ENCODE results near the gene URGCP.

URGCP gene

DNA sequence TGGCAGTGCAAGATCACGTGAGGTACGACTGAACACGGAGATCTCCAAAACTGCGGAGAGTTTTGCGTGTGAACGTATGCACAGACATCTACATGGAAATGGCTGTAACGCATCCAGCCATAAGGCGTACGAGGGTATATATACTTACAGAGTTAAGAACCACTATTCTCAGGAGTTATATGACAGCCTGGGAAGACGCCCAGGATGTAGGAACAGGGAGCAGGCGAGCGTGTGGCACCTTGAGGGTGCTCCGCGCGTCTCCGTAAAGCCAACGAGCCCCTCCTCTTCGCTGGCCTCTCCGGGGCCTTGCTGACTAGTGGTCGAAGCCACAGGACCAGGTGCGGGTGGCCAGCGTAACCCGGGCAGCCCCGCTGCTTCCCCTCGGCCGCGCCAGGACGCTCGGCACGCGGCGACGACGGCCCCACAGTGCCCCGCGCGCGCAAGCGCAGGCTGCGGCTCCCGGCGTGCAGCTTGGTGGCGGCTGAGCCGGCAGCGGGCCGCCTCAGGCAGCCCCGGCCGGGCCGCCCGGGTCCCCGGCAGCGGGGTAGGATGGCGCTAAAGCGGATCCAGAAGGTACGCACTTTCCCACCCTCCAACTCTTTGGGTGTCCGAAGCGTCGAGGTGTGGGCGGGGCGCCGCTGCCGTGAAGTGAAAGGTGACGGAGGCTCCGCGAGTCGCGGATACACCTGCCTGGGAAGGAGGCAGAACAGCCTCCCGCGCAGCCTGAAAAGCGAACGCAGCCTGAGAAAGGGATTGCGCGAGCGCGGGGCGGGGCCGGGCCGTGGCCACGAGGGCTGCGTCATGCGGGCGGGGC is 19.8 kb upstream of the URGCP start, which contains the start of gene UBE2D4:
UBE2D4 (plus strand) TSS at position 453 of the 814 bp plus-strand sequence; CDS start at position 550, 97 bp downstream.
- Histone ChIP-seq H3K4me2 (ENCODE audit: low read length) (peak within 1 kb of the TSS; percentile 88), H2BK12ac (ENCODE audit: low read length) (no peak within 1 kb of the TSS), H2BK120ac (ENCODE audit: insufficient read depth, low read length, poor library complexity) (peak within 1 kb of the TSS; percentile 31), H2AK5ac (ENCODE audit: low read length) (no peak within 1 kb of the TSS), H2AFZ (ENCODE audit: insufficient read depth, low read length, poor library complexity) (peak within 1 kb of the TSS; percentile 89), H3K79me1 (ENCODE audit: low read length) (peaks cover 2% of the 10 kb centered on the region), H3K79me2 (ENCODE audit: control insufficient read depth, insufficient read depth, low read length, poor library complexity) (peaks cover 2% of the 10 kb centered on the region), H4K91ac (ENCODE audit: low read depth, low read length) (peak within 1 kb of the TSS; percentile 31), H2BK5ac (ENCODE audit: low read depth, low read length, poor library complexity) (no peak within 1 kb of the TSS), H3K27ac (ENCODE audit: low read depth, low read length) (peak within 1 kb of the TSS; percentile 30), H3K23ac (ENCODE audit: low read length) (no peak within 1 kb of the TSS), H4K12ac (ENCODE audit: low read depth, low read length) (peak within 1 kb of the TSS; percentile 68), H3K14ac (ENCODE audit: low read length) (peak within 1 kb of the TSS; percentile 18), H3K4me3 (ENCODE audit: low read depth, low read length) (peak within 1 kb of the TSS; percentile 75), H3K9ac (ENCODE audit: low read length) (peak within 1 kb of the TSS; percentile 59), H3K4ac (ENCODE audit: low read depth, low read length) (no peak within 1 kb of the TSS), H3K9me3 (ENCODE audit: insufficient read depth, low read depth, low read length) (peaks cover 2% of the 10 kb centered on the region), H3K36me3 (ENCODE audit: control insufficient read depth in 1 of 2, insufficient read depth in 2 of 2, low read length in 2 of 2) (no peaks in the 10 kb centered on the region), H3K18ac (ENCODE audit: low read length) (peak within 1 kb of the TSS; percentile 20), H3K27me3 (ENCODE audit: insufficient read depth, low read length) (no peaks in the 10 kb centered on the region), H4K8ac (ENCODE audit: low read depth, low read length) (peak within 1 kb of the TSS; percentile 78), H3K4me1 (ENCODE audit: control insufficient read depth in 1 of 2, insufficient read depth in 2 of 2, low read length in 2 of 2) (peaks cover 4% of the 10 kb centered on the region in 2 experiments)
- DNase-seq, result peak; percentile 86 to 90
- WGBS (ENCODE audit: extremely low coverage, insufficient coverage, insufficient read length), result no CpG with 5 or more reads among the region's 82 CpGs

DNA sequence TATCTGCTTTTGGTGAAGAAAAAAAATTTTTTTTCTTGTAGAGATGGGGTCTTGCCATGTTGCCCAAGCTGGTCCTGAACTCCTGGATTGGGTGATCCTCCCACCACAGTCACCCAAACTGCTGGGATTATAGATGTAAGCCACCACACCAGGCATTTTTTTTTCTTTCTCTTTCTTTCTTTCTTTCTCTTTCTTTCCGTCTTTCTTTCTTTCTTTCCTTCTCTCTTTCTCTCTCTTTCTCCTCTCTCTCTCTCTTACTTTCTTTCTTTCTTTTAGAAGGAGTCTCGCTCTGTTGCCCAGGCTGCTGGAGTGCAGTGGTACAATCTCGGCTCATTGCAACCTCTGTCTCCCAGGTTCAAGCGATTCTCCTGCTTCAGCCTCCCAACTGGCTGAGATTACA is 16.3 kb upstream of the URGCP start:
- no peak overlapping the region for H2AK5ac ChIP-seq (ENCODE audit: low read length)
- H3K14ac ChIP-seq (ENCODE audit: low read length), result no peak overlapping the region
- no peak overlapping the region for H2AFZ ChIP-seq (ENCODE audit: insufficient read depth, low read length, poor library complexity)
- DNase-seq, result no peak
- H3K23ac ChIP-seq (ENCODE audit: low read length), result no peak overlapping the region
- H3K4me3 ChIP-seq (ENCODE audit: low read depth, low read length), result no peak overlapping the region
- H2BK120ac ChIP-seq (ENCODE audit: insufficient read depth, low read length, poor library complexity), result no peak overlapping the region
- no peak overlapping the region for H4K91ac ChIP-seq (ENCODE audit: low read depth, low read length)
- no peak overlapping the region for H3K18ac ChIP-seq (ENCODE audit: low read length)
- peaks cover 2% of the 10 kb centered on the region for H3K79me1 ChIP-seq (ENCODE audit: low read length)
- H4K12ac ChIP-seq (ENCODE audit: low read depth, low read length), result no peak overlapping the region
- peaks cover 2% of the 10 kb centered on the region for H3K79me2 ChIP-seq (ENCODE audit: control insufficient read depth, insufficient read depth, low read length, poor library complexity)
- H3K27ac ChIP-seq (ENCODE audit: low read depth, low read length), result no peak overlapping the region
- no peaks in the 10 kb centered on the region for H3K36me3 ChIP-seq (ENCODE audit: control insufficient read depth in 1 of 2, insufficient read depth in 2 of 2, low read length in 2 of 2)
- H3K4me2 ChIP-seq (ENCODE audit: low read length), result no peak overlapping the region
- H3K4me1 ChIP-seq (ENCODE audit: control insufficient read depth in 1 of 2, insufficient read depth in 2 of 2, low read length in 2 of 2), result peaks cover 4% of the 10 kb centered on the region in 2 experiments
- WGBS (ENCODE audit: extremely low coverage, insufficient coverage, insufficient read length), result no CpG with 5 or more reads among the region's 4 CpGs
- H2BK12ac ChIP-seq (ENCODE audit: low read length), result no peak overlapping the region
- no peaks in the 10 kb centered on the region for H3K9me3 ChIP-seq (ENCODE audit: insufficient read depth, low read depth, low read length)
- H3K9ac ChIP-seq (ENCODE audit: low read length), result no peak overlapping the region
- no peak overlapping the region for H4K8ac ChIP-seq (ENCODE audit: low read depth, low read length)
- H3K27me3 ChIP-seq (ENCODE audit: insufficient read depth, low read length), result no peaks in the 10 kb centered on the region
- no peak overlapping the region for H3K4ac ChIP-seq (ENCODE audit: low read depth, low read length)
- no peak overlapping the region for H2BK5ac ChIP-seq (ENCODE audit: low read depth, low read length, poor library complexity)

DNA sequence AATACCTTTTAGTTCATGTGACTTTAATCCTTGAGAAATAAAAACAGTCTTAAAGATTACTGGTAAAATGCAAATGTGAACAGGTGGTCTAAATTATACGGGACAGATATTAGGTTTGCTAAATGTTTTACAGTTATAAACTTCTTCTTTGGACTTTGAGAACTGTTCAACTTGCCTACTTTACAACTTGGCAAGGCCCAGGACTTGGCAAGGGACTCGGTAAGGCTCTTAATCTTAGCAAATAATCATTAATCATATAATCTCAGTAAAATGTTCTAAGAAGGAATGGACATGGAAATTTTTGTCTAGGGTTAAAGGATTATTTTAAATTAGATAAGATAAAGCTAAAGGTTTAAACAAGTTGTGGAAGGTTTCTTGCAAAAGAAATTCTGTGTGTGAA is 15.0 kb upstream of the URGCP start:
- no CpG with 5 or more reads among the region's 2 CpGs for WGBS (ENCODE audit: extremely low coverage, insufficient coverage, insufficient read length)
- no peak overlapping the region for H2AK5ac ChIP-seq (ENCODE audit: low read length)
- DNase-seq, result no peak
- H3K36me3 ChIP-seq (ENCODE audit: control insufficient read depth in 1 of 2, insufficient read depth in 2 of 2, low read length in 2 of 2), result no peaks in the 10 kb centered on the region
- H3K18ac ChIP-seq (ENCODE audit: low read length), result no peak overlapping the region
- H3K4me3 ChIP-seq (ENCODE audit: low read depth, low read length), result no peak overlapping the region
- peaks cover 4% of the 10 kb centered on the region in 2 experiments for H3K4me1 ChIP-seq (ENCODE audit: control insufficient read depth in 1 of 2, insufficient read depth in 2 of 2, low read length in 2 of 2)
- H3K9me3 ChIP-seq (ENCODE audit: insufficient read depth, low read depth, low read length), result peaks cover 2% of the 10 kb centered on the region
- H2BK12ac ChIP-seq (ENCODE audit: low read length), result no peak overlapping the region
- H4K91ac ChIP-seq (ENCODE audit: low read depth, low read length), result no peak overlapping the region
- no peak overlapping the region for H3K14ac ChIP-seq (ENCODE audit: low read length)
- no peak overlapping the region for H2BK120ac ChIP-seq (ENCODE audit: insufficient read depth, low read length, poor library complexity)
- H3K27me3 ChIP-seq (ENCODE audit: insufficient read depth, low read length), result no peaks in the 10 kb centered on the region
- H3K9ac ChIP-seq (ENCODE audit: low read length), result no peak overlapping the region
- no peak overlapping the region for H3K4ac ChIP-seq (ENCODE audit: low read depth, low read length)
- no peak overlapping the region for H4K8ac ChIP-seq (ENCODE audit: low read depth, low read length)
- H3K79me2 ChIP-seq (ENCODE audit: control insufficient read depth, insufficient read depth, low read length, poor library complexity), result peaks cover under 1% of the 10 kb centered on the region
- no peak overlapping the region for H3K4me2 ChIP-seq (ENCODE audit: low read length)
- peaks cover 2% of the 10 kb centered on the region for H3K79me1 ChIP-seq (ENCODE audit: low read length)
- H3K27ac ChIP-seq (ENCODE audit: low read depth, low read length), result no peak overlapping the region
- H4K12ac ChIP-seq (ENCODE audit: low read depth, low read length), result no peak overlapping the region
- H3K23ac ChIP-seq (ENCODE audit: low read length), result no peak overlapping the region
- no peak overlapping the region for H2AFZ ChIP-seq (ENCODE audit: insufficient read depth, low read length, poor library complexity)
- H2BK5ac ChIP-seq (ENCODE audit: low read depth, low read length, poor library complexity), result no peak overlapping the region

DNA sequence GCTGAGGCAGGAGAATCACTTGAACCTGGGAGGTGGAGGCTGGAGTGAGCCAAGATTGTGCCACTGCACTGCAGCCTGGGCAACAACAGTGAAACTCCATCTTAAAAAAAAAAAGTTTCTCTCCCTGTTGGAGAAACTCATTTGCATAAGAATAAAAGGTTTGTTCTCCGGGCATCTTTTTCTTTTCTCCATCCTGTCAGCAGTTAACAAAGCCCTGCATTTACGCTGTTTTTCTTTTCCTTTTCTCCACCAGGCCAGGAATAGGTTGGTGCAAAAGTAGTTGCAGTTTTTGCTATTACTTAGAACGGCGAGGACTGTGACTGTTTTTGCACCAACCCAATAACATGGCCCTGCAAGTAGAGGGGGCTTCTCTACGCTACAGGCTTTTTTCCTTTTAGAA is 9.5 kb upstream of the URGCP start:
- no peak overlapping the region for H4K91ac ChIP-seq (ENCODE audit: low read depth, low read length)
- no peaks in the 10 kb centered on the region for H3K4me1 ChIP-seq (ENCODE audit: control insufficient read depth in 1 of 2, insufficient read depth in 2 of 2, low read length in 2 of 2)
- no peak overlapping the region for H3K4ac ChIP-seq (ENCODE audit: low read depth, low read length)
- H3K23ac ChIP-seq (ENCODE audit: low read length), result no peak overlapping the region
- H3K18ac ChIP-seq (ENCODE audit: low read length), result no peak overlapping the region
- no peak overlapping the region for H3K27ac ChIP-seq (ENCODE audit: low read depth, low read length)
- H3K79me2 ChIP-seq (ENCODE audit: control insufficient read depth, insufficient read depth, low read length, poor library complexity), result no peaks in the 10 kb centered on the region
- no peak overlapping the region for H2AFZ ChIP-seq (ENCODE audit: insufficient read depth, low read length, poor library complexity)
- no peaks in the 10 kb centered on the region for H3K27me3 ChIP-seq (ENCODE audit: insufficient read depth, low read length)
- no peak overlapping the region for H3K4me3 ChIP-seq (ENCODE audit: low read depth, low read length)
- H4K8ac ChIP-seq (ENCODE audit: low read depth, low read length), result no peak overlapping the region
- no peak overlapping the region for H2BK120ac ChIP-seq (ENCODE audit: insufficient read depth, low read length, poor library complexity)
- no peak overlapping the region for H2BK5ac ChIP-seq (ENCODE audit: low read depth, low read length, poor library complexity)
- DNase-seq, result no peak
- H3K14ac ChIP-seq (ENCODE audit: low read length), result no peak overlapping the region
- H3K4me2 ChIP-seq (ENCODE audit: low read length), result no peak overlapping the region
- no CpG with 5 or more reads among the region's 5 CpGs for WGBS (ENCODE audit: extremely low coverage, insufficient coverage, insufficient read length)
- no peak overlapping the region for H2AK5ac ChIP-seq (ENCODE audit: low read length)
- H3K36me3 ChIP-seq (ENCODE audit: control insufficient read depth in 1 of 2, insufficient read depth in 2 of 2, low read length in 2 of 2), result no peaks in the 10 kb centered on the region
- H3K9ac ChIP-seq (ENCODE audit: low read length), result no peak overlapping the region
- H2BK12ac ChIP-seq (ENCODE audit: low read length), result no peak overlapping the region
- peaks cover 2% of the 10 kb centered on the region for H3K9me3 ChIP-seq (ENCODE audit: insufficient read depth, low read depth, low read length)
- H3K79me1 ChIP-seq (ENCODE audit: low read length), result no peaks in the 10 kb centered on the region
- no peak overlapping the region for H4K12ac ChIP-seq (ENCODE audit: low read depth, low read length)
